Lung (tissue), 12 donors: ENCODE results near the gene HACD2. TPM values are rescaled to one million over a fixed set of nuclear protein-coding genes. Genes with fewer than 3 reads are reported as not detected.

Experiments
- ATAC-seq: fragments of 200-7000 bp; cut with Tn5 transposase; one replicate; pipeline ENCODE4 v1.9.1; 2020; ENCODE audit warnings: moderate number of reproducible peaks; ENCODE audit not compliant: insufficient read depth, low FRiP score
- DNase-seq, 3 donors: peaks; one replicate each; pipeline ENCODE4 v3.0.0-alpha.2; 2013 to 2017
- H3K27ac ChIP-seq, 2 donors: one replicate each; pipeline ENCODE4 v1.5.1; 2013; ENCODE audit warnings: mild to moderate bottlenecking in 2 of 2, moderate library complexity in 2 of 2, control low read depth in 1 of 2, inconsistent platforms in 1 of 2, low read depth in 1 of 2, low read length in 1 of 2
- H3K27me3 ChIP-seq, 3 donors: one replicate each; pipeline ENCODE4 v1.5.1; 2013; ENCODE audit warnings: low read length in 2 of 3; ENCODE audit not compliant: control insufficient read depth in 3 of 3, insufficient read depth in 3 of 3
- H3K36me3 ChIP-seq, 4 donors: one replicate each; pipeline ENCODE4 v1.5.1; 2013; ENCODE audit warnings: low read length in 4 of 4, mild to moderate bottlenecking in 1 of 4, moderate library complexity in 1 of 4; ENCODE audit not compliant: control insufficient read depth in 4 of 4, insufficient read depth in 4 of 4
- H3K4me1 ChIP-seq, 5 donors: one replicate each; pipeline ENCODE4 v1.5.1; 2013; ENCODE audit warnings: low read length in 5 of 5, mild to moderate bottlenecking in 2 of 5, moderate library complexity in 1 of 5; ENCODE audit not compliant: control insufficient read depth in 5 of 5, insufficient read depth in 5 of 5
- H3K4me3 ChIP-seq: one replicate; pipeline ENCODE4 v1.5.1; 2013; ENCODE audit warnings: mild to moderate bottlenecking, control low read depth, moderate library complexity
- H3K9ac ChIP-seq, 2 donors: one replicate each; pipeline ENCODE4 v1.5.1; 2013; ENCODE audit warnings: low read length in 2 of 2, control low read depth in 1 of 2; ENCODE audit not compliant: insufficient read depth in 1 of 2
- H3K9me3 ChIP-seq, 4 donors: one replicate each; pipeline ENCODE4 v1.5.1; 2013; ENCODE audit warnings: low read length in 3 of 4, mild to moderate bottlenecking in 1 of 4, moderate library complexity in 1 of 4; ENCODE audit not compliant: control insufficient read depth in 4 of 4, insufficient read depth in 3 of 4
- CTCF ChIP-seq: IDR thresholded peaks from 2 replicates; pipeline ENCODE4 v1.5.1; 2012; ENCODE audit warnings: mild to moderate bottlenecking; ENCODE audit errors: control extremely low read depth, extremely low read depth
- WGBS, 2 donors: extraction: QIAGEN DNeasy Blood & Tissue Kit; methylation state at CpG; one replicate each; pipeline ENCODE4 v1.1.7; 2013; 5-methylcytosine and 5-hydroxymethylcytosine counted together
- polyA plus RNA-seq, 2 donors: library from polyadenylated mRNA; stranded (reverse); fragments of 200-250 nt; gene quantifications; one replicate each; pipeline ENCODE4 v1.2.1, GENCODE V29; 2013
- total RNA-seq, 2 donors: library from RNA; depleted of rRNA in 1 of 2; stranded (reverse); fragments of >200 nt in 1 of 2; gene quantifications; one replicate each; pipeline ENCODE4 v1.2.1, GENCODE V29; 2014 to 2021
- donor health status: control.
- donor health status: control.
- donor health status: Bipolar disorder and iron deficiency.
- donor health status: healthy.
- donor health status: DM: yes; HTN: yes; CAD: no.

The HACD2 gene
- total and polyA plus RNA-seq, 4 donors: 17.1 to 40.7 (median 28.2) TPM

- no peak for ATAC-seq
- H3K9me3 ChIP-seq: no peaks in the 10 kb centered on the region
- peaks cover 0 to 55% (median 36%) of the 10 kb centered on the region in 4 donors for H3K36me3 ChIP-seq
- no peak overlapping the region for H3K9ac ChIP-seq
- TF ChIP-seq CTCF: no peak
- no peak for DNase-seq
- no peak overlapping the region for H3K27ac ChIP-seq
- WGBS, 2 donors: 82 to 88% methylated on average over 7 of the region's 7 CpGs
- no peak overlapping the region for H3K4me3 ChIP-seq
- H3K27me3 ChIP-seq: no peaks in the 10 kb centered on the region
- peaks cover 3 to 35% (median 8%) of the 10 kb centered on the region in 5 donors for H3K4me1 ChIP-seq
Measured at GRCh38 chr3:123621186-123621849, 36.5 kb upstream of the HACD2 start.

GRCh38 chr3:123620343-123620742 lies 35.5 kb upstream of the HACD2 start:
- no peak overlapping the region for H3K4me3 ChIP-seq
- WGBS, 2 donors: 82 to 88% methylated on average over 8 of the region's 8 CpGs

GRCh38 chr3:123618768-123619484 lies 34.1 kb upstream of the HACD2 start:
- TF ChIP-seq CTCF: no peak
- no peaks in the 10 kb centered on the region for H3K9me3 ChIP-seq
- H3K4me1 ChIP-seq: peaks cover 3 to 35% (median 8%) of the 10 kb centered on the region in 5 donors
- WGBS, 2 donors: 23 to 32% methylated on average over 5 of the region's 5 CpGs
- ATAC-seq (peak; percentile 56), DNase-seq (peak; percentile 91 to 97 (median 95))
- no peak overlapping the region for H3K9ac ChIP-seq
- no peaks in the 10 kb centered on the region for H3K27me3 ChIP-seq
- peaks cover 0 to 51% (median 33%) of the 10 kb centered on the region in 4 donors for H3K36me3 ChIP-seq
- H3K27ac ChIP-seq: peak overlapping the region in 1 of 2 donors; percentile 41
- H3K4me3 ChIP-seq: no peak overlapping the region

More at GRCh38 chr3:123620343-123620742, 35.5 kb upstream of the HACD2 start:
- TF ChIP-seq CTCF: no peak
- peaks cover 3 to 35% (median 8%) of the 10 kb centered on the region in 5 donors for H3K4me1 ChIP-seq
- H3K36me3 ChIP-seq: peaks cover 0 to 55% (median 32%) of the 10 kb centered on the region in 4 donors
- H3K9me3 ChIP-seq: no peaks in the 10 kb centered on the region
- no peaks in the 10 kb centered on the region for H3K27me3 ChIP-seq
- peak overlapping the region in 1 of 2 donors; percentile 59 for H3K9ac ChIP-seq
- DNase-seq (peak; percentile 52 to 83 (median 76)), ATAC-seq (peak; percentile 16)
- peak overlapping the region in 1 of 2 donors; percentile 30 for H3K27ac ChIP-seq
